Posterior cingulate gyrus (tissue), 11 donors: ENCODE data around the gene PIEZO2.
A peak's percentile ranks its signal among the peaks of the same experiment; 100 is the strongest.

Experiments used
- DNase-seq, 10 donors: peaks; one replicate each; pipeline versions ENCODE4 v3.0.0 to v3.0.0-alpha.2; 2020 to 2021; ENCODE audit warnings: mixed read lengths in 3 of 10
- intact Hi-C: fragments of 100-400 bp; cut with DNase I; formaldehyde crosslinking; loops from one replicate; pipeline ENCODE4 v1.15.1; 2023

The PIEZO2 gene

DNA sequence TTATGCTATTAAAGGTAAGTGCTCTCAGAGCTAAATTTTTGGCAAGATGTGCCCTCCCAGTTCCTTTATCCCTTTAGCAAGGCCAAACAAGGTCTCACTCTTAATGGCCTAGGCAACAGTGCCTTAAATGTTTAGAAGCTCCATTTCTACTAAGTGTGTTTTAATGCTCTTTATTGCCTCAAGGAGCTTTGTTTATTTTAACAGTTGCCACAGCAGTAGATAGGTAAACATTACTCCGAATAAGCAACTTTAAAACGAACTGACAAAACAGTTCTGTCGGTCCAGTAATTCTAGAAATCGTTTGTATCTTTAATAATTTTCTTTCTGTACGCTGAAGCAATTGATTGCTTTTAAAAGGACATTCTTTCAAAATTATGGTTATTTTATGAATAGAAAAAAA, 74.5 kb downstream of the PIEZO2 start:
- intact Hi-C loops = no loop called here
- DNase-seq = no peak

DNA sequence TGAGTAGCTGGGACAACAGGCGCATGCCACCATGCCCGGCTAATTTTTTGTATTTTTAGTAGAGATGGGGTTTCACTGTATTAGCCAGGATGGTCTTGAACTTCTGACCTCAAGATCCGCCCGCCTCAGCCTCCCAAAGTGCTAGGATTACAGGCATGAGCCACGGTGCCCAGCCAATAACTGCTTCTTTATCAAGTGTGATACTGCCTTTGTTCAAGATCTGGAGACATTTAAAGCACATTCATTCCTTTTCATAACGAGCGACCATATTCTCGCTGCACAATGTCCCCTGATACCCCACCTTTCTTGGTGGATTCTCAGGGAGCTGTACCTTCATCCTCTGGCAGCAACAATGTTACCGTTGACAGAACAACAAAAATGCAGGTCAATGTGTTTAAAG, 75.4 kb downstream of the PIEZO2 start:
- DNase-seq = no peak
- intact Hi-C loops = no loop called here

DNA sequence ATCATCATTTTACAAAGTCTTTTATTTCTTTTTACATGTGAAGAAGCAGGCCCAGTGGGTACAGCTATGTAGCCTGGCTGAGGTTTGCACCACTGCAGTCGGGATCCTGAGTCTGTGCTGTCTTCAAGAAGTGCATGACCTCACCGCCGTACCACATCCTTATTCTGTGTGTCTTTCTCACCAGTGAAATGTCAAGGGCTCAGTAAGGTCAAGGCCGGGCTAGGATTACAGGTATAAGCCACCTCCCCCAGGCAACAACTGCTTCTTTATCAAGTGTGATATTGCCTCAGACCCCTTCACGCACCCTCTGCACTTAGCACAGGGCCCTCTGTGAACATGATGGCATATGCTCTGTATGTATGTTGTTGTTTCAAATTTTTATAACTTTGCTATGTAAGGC, 76.7 kb downstream of the PIEZO2 start:
- DNase-seq = no peak
- intact Hi-C loops = no loop called here

DNA sequence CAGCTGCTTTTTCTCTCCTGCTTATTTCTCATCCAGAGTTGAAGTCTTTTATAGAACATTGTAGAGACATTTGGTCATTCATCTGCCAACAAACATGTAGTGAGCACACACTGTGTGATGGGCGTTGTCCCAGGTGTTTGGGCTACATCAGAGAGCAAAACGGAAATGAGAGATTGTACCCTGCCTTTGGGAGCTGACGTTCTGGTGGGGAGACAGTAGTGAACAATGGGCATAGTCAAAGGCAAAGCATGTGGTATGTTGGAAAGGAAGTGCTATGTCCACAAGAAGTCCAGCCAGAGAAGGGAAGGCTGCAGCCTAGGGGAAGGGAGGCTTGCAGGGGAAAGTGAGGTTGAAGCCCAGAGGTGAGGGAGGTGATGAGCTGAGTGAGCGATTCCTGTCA, 78.1 kb downstream of the PIEZO2 start:
- no peak for DNase-seq
- intact Hi-C loops = no loop called here

DNA sequence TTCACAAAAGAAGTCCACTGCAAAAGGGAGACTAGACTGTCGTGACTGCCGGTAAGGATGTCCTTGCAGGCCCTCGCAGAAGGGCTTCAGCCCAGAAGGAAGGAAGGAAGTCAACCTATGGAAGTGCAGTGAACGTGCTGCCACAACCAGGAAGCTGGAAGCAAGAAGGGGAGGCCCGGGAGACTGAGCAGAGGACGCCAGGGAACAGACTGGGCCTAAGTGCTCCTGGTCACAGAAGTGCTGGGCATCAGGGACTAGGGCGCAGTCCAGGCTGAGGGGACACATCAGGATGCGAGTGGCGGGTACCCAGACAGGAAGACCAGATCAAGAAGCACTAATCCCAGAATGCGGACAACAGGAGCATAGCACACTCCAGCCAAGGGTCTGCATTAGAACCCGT, 78.8 kb downstream of the PIEZO2 start:
- intact Hi-C loops = no loop called here
- DNase-seq = no peak

DNA sequence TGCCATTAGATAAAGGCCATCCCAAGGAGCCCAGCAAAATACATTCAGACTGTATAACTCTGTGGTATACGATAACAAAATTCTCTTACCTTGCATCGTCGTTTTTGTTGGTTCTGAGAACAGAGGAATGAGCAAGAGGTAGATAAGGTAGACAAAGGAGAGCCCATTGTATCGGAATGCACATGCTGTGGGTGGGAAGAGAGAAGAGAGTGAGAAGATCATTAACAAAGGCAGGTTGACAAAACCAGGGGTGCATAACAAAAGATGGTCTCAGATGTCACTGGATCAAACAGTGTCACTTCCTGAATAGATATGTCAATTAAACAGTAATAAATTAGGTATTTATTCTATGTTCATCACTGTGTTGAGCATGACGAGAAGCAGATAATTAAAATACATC, 83.3 kb downstream of the PIEZO2 start:
- DNase-seq = no peak
- intact Hi-C loops = no loop called here

DNA sequence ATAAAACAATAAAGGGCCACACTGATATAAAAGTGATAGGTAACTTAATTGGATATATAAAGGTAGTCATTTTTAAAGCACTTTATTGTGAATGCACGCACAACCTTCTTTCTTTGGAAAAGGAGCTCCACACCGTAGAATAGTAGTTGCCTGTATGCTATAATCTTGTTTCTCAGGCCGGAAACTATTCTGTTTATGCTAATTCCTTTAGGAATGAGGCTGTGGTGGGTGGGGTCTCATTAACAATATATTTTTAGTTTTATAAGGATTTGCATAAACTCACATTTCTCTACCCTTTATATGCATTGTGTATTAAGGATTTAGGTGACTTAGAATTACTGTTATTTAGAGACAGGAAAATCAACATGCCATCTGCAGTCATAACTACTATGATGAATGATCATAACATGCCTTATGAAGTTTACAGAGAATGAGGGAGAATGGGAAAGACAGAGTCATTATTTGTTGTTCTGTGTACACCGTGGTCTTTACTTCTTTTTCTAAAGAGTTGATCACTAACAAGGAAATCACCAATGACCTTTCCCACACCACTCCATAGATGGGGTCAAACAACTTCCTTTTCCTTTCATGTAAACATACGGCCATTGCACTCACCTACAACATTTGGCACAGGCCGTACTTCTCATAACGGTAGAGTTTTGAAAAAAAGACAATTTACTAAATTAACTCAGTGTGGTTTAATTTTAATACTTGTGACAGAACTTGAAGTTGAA, 84.5 kb downstream of the PIEZO2 start:
- no peak for DNase-seq
- intact Hi-C loops = no loop called here

DNA sequence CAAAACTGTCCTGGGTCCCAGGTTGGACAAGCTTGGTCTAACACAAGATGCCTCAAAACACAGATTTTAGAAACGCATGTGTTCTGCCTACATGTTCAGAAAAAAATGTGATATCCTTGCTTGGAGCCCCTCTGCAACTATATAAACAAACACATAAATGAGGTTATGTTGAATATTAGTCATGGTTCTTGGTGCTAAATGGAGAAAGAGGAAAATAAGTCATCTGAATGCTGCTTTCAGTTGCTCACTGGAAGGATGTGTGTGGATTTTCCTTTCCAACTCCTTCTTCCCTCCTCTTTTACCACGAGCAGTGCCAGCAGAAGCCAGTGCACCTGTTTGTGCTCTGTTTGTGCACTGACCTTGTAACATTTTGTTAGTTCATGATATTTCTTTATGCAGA, 85.3 kb downstream of the PIEZO2 start:
- intact Hi-C loops = no loop called here
- no peak for DNase-seq

DNA sequence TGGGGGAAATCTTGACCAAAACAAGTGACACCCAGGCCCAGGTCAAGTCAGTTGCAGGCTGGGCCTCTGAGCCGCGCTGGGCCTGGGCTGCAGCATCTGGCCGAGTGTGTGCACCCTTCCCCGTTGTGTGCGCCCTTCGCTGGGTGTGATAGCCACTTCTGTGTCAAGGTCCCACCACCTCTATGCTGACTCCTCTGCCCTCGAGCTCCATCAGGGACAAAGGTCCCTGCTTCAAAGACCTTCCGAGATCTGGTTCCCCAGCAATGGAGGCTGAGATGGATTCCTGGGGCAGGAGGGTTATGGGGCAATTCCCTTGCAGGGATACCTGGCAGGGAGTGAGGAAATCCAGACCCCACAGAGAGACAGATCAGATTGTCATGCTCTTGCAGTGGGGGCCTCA, 93.6 kb downstream of the PIEZO2 start:
- DNase-seq = no peak
- intact Hi-C loops = no loop called here

DNA sequence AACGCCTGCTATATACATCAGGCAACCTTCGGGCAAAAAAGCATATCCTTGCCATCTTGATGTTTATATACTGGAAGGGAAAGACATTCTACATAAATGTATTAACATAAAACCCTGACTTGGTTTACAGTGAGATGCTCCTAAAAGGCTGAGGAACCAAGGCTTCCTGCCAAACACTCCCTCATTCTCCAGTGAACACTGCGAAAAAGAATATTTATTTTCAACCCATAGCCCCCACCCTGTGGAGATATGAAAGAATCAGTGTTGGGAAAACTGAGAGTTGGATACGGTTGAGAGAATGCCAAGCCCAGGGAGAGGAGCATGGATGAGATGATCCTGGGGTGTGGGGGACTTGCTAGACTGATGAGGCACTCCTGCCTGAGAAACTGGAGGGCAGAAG, 94.9 kb downstream of the PIEZO2 start:
- DNase-seq = no peak
- intact Hi-C loops = no loop called here

DNA sequence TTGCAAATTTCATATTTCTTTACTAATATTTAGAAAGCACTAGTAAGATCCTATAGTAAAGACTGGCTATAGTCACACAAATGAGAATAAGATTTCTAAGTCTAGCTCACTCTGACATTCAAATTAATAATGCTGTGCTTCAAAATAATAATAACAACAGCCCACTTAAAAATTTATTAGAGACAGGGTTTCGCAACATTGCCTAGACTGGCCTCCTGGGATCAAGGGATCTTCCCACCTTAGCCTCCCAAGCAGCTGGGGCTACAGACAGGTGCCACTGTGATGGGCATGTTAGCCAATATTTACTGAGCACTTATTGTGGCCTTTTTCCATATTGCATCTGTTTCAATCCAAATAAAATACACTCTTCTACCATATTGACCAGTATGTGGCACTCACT, 96.1 kb downstream of the PIEZO2 start:
- intact Hi-C loops = no loop called here
- no peak for DNase-seq

DNA sequence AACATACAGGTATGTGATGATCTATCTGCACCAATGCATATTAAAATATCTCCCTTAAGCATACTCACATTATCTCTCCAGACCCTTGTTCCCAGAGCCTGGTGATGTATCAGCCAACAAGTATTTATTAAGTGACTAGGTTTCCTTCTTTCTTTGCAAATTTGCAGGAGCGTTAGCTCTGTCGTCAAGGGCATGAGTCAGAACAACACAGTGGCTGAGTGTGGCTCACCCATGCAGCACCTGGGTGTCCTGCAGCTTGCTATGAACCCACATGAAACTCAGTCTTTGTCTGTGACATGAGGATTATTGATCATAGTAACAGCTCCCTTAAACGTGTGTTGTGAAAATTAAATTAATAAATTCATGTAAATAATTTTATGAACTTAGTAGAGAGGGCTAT, 96.6 kb downstream of the PIEZO2 start:
- DNase-seq = no peak
- intact Hi-C loops = no loop called here

DNA sequence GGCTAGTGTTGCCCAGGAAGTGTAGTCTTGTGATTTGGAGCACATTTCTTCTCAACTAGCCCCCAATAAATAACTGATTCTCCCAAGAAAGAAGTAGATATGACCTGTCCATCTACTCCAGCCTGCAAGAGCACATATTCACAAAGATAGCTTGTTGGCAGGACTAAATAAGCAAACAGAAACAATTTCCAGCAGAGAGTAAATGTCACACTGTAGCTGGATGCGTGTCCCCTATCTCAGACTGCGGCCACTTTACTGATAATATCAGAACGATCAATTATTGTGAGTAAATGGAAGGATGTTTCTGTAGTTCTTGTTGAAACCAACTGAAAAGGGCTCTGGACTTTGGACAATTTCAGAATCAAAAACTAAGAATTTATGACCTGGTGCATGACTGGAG, 97.9 kb downstream of the PIEZO2 start:
- DNase-seq = no peak
- intact Hi-C loops = no loop called here

DNA sequence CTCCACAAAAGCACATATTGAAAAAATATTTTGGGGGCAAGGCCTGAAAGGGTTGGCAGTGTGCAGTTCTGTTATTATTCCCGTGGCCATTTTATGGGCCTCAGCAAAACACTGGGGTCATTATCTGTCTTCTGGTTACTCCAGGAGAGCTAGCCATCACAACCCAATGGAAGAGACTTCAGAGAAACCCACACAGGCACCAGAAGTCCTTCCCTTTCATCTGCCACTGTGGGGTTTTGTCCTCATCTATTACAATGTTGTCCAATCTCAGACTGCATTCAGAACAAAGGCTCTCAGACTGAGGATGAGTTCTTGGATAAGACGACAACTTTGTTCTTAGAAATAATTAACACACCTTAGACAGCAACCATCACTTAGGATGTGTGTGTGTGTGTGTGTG, 98.4 kb downstream of the PIEZO2 start:
- DNase-seq = no peak
- intact Hi-C loops = no loop called here

DNA sequence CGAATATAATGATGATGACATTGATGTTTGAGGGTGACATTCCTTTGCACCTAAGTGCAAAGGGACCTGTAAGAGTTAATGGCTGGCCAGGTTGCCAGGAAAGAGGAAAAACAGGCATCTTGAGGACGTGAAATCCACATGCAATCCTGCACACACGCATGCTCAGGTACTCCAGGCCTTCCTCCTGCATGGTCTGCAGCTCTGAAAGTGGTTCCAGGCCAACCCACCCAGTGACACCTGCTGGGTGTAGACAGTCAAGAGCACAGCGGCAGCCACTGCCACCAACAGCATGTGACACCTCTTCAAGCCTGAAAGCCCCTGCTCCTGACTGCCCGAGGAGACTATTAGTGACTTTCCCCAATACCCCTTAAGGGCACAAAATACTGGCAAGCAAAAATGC, 101.6 kb downstream of the PIEZO2 start:
- intact Hi-C loops = loop anchor here (10.0 kb wide), 1 partner anchor 263 kb away; no protein-coding TSS in a partner anchor
- DNase-seq = no peak

DNA sequence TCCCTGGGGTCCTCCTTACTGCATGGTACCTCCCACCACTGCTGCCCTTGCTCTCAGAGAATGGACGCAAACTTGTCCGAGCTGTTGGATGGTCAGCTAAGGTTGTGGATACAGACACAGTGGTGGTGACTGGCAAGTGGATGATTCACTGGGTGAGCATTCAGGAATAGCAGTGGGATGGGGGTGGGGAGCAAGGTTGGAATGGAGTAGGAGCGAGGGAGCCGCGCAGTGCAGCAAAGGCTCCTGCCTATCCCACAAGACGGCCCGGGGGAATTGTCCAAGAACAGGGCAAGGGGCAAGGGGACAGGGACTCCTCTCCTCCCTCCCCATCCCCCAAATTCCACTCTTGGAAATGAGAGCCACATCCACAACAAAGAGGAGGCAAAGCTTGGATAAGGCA, 102.2 kb downstream of the PIEZO2 start:
- intact Hi-C loops = loop anchor here (10.0 kb wide), 1 partner anchor 262 kb away; no protein-coding TSS in a partner anchor
- DNase-seq = no peak

DNA sequence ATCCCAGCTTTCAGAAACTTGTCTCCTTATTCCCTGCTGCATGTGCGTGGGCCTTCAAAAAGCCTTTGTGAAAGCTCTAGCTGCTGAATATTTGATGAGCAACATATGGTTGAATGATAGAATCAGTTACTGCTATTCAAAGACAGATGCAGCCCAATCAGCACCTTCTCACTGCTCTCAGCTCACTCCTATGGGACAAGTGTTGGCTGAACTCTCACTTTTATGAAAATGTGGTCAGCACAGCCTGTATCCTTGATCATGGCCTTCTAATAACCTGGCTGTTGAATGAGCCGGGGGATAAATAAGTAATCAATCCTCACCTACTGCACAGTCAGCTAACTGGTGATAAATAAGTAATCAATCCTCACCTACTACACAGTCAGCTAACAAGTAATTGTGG, 103.2 kb downstream of the PIEZO2 start:
- DNase-seq = no peak
- intact Hi-C loops = loop anchor here (10.0 kb wide), 1 partner anchor 261 kb away; no protein-coding TSS in a partner anchor

DNA sequence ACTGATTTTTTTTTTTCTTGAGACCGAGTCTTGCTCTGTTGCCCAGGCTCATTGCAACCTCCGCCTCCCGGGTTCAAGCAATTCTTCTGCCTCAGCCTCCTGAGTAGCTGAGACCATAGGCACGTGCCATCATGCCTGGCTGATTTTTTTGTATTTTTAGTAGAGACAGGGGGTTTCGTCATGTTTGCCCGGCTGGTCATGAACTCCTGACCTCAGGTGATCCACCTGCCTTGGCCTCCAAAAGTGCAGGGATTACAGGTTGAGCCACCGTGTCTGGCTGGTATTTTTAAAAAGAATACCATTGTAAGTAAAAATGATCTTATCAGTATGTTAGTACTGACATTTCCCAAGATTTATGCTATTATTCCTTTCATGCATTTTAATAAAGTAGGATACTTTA, 105.7 kb downstream of the PIEZO2 start:
- DNase-seq = no peak
- intact Hi-C loops = loop anchor here (5.0 to 10.0 kb wide), 3 partner anchors 104 to 481 kb away; partner anchors contain the start of gene PIEZO2

DNA sequence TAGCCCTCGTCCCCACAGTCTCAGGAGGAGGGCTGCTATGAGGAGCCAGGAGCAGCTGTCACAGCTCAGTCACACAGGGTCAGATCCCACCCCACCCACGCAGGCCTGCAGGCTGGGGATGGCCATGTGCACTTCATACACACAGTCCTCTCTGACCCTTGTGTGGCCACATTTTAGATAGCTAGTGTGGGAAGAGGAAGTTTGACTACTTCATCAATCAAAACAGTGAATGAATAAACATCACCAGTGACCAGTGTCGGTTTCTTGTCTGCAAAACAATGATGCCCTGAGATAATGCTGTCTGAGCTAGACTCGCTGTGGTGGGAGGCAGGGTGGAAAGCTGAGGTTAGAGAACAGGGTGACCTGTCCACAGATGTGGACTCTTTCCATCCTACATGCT, 107.1 kb downstream of the PIEZO2 start:
- no peak for DNase-seq
- intact Hi-C loops = loop anchor here (5.0 to 10.0 kb wide), 3 partner anchors 105 to 480 kb away; partner anchors contain the start of gene PIEZO2

DNA sequence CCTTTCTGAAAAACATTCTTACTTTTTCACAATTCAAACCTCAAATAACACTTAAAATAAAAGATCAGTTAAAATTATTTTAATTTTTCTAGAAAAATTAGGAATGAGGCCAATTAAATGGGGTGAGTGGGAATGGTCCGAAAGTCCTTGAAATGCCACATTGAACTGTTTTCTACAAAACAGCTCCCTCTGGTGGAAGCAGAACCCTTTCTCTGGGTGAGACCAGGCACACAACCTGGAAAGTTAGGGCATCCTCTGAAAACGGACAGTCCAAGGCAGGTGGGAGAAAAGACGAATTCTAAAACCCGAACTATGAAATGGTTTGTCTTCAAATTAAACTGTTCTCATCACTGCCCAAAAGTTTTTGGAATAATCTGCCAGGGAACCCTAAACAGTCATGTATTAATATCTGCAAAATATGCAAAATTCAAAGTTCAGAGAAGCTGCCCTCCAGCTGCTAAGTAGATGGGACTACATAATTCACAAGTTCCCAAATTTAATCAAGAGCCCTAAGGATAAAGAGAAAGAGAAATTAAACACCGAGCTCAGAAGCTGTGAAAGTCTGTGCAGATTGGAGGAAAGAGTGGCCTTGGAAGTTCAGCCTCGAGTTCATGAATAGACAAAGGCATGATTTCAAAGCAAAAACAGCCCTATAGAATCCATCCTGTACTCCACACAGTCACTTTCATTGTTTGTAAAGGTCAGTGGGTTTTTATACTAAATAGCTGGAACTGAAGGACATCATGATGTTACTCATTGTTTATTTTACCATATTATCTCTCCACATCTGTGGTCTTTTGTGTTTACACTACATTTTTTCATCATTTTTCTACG, 108.3 kb downstream of the PIEZO2 start:
- DNase-seq = peak in 3 of 10 donors; percentile 28 to 63 (median 46)
- intact Hi-C loops = loop anchor here (2.0 to 10.0 kb wide), 4 partner anchors 106 to 479 kb away; partner anchors contain the start of gene PIEZO2

DNA sequence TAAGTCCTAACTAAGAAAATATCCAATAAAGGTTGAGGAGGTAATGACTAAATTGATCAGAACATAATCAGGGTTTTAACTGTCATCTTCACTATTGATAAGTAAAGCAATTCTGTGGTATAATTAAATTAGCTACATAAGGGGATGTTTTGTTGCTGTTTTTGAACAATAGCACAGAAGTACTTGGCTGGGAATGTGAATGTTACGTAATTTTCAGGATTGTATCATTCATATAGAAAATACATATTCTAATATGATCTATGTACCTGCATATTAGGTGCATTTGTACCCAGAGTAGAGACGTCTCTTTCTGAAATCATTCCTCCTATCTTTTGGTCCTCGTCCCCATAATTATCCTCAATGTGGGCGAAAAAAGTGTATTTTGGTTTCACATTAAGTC, 109.0 kb downstream of the PIEZO2 start:
- intact Hi-C loops = loop anchor here (2.0 to 10.0 kb wide), 4 partner anchors 107 to 478 kb away; partner anchors contain the start of gene PIEZO2
- DNase-seq = no peak
